Right lobe of liver (tissue), 4 donors: Measurements from ENCODE around the gene ST8SIA3.

Experiments used
- POLR2A ChIP-seq: fragments of 450-650 bp; IDR thresholded peaks from one replicate; pipeline ENCODE4 v1.6.1; 2017; ENCODE audit warnings: antibody characterized with exemption, mild to moderate bottlenecking
- TF ChIP-seq, protein P1 (sequence below), 4 donors: fragments of 200-600 bp in 3 of 4; fragments of 450-650 bp in 1 of 4; IDR thresholded peaks; one replicate each; pipeline versions ENCODE4 v1.5.1 to v1.8.0; 2016 to 2022; ENCODE audit warnings: antibody characterized with exemption in 4 of 4, mild to moderate bottlenecking in 2 of 4
- donor health status: DM: no; HTN: no; CAD: no.
- donor health status: DM: no; HTN: no; CAD: no.
- donor health status: DM: no; HTN: yes; CAD: no.

DNA sequence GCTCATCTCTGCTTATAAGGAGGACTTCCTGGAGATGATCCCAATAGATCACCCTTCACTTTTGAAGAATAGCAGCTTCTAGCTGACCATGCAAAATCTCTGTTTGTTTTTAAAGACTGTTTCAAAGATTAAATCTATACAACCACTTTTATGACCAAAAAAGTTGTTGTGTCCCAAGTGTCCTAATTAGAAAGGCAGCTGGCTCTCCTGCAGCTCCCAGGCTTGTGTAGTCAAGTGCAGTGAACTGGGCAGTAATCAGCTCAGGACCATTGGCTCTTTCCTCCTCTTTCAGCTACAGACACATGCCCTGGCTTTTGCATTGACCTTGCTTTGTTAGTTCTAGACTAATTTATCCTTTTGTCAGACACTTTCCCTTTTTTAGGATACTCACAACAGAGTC is 10.4 kb downstream of the ST8SIA3 start:
- TF ChIP-seq, protein P1, sequence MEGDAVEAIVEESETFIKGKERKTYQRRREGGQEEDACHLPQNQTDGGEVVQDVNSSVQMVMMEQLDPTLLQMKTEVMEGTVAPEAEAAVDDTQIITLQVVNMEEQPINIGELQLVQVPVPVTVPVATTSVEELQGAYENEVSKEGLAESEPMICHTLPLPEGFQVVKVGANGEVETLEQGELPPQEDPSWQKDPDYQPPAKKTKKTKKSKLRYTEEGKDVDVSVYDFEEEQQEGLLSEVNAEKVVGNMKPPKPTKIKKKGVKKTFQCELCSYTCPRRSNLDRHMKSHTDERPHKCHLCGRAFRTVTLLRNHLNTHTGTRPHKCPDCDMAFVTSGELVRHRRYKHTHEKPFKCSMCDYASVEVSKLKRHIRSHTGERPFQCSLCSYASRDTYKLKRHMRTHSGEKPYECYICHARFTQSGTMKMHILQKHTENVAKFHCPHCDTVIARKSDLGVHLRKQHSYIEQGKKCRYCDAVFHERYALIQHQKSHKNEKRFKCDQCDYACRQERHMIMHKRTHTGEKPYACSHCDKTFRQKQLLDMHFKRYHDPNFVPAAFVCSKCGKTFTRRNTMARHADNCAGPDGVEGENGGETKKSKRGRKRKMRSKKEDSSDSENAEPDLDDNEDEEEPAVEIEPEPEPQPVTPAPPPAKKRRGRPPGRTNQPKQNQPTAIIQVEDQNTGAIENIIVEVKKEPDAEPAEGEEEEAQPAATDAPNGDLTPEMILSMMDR (IDR thresholded peaks at IDR 0.05): no peak
- no peak for TF ChIP-seq POLR2A
